HFFc6 (cell line): ENCODE data around the gene ZNF200. TPM values are rescaled to one million over a fixed set of nuclear protein-coding genes. Genes with fewer than 3 reads are reported as not detected.

Experiments used
- DNase-seq: peaks from one replicate; pipeline ENCODE4 v3.0.0-alpha.2; 2018
- H3K27ac Mint-ChIP-seq: 2 replicates; pipeline ENCODE4 v1.8.0; 2020; ENCODE audit warnings: mild to moderate bottlenecking, mixed read lengths
- H3K27me3 Mint-ChIP-seq: 2 replicates; pipeline ENCODE4 v1.8.0; 2021; ENCODE audit warnings: mild to moderate bottlenecking, moderate library complexity, mixed read lengths; ENCODE audit not compliant: insufficient read depth
- H3K36me3 Mint-ChIP-seq: 2 replicates; pipeline ENCODE4 v1.8.0; 2021; ENCODE audit warnings: low read depth, mixed read lengths
- H3K4me1 Mint-ChIP-seq: 2 replicates; pipeline ENCODE4 v1.8.0; 2020; ENCODE audit warnings: low read depth, mixed read lengths
- H3K4me3 Mint-ChIP-seq: 2 replicates; pipeline ENCODE4 v1.8.0; 2020; ENCODE audit warnings: mild to moderate bottlenecking, moderate library complexity, mixed read lengths
- H3K9me3 Mint-ChIP-seq: 2 replicates; pipeline ENCODE4 v1.8.0; 2020; ENCODE audit warnings: mild to moderate bottlenecking, mixed read lengths
- CTCF ChIP-seq: fragments of 200-600 bp; sonication (generic); IDR thresholded peaks from 2 replicates; pipeline ENCODE4 v1.5.0; 2021; ENCODE audit warnings: antibody characterized with exemption, mild to moderate bottlenecking
- total RNA-seq, 6 experiments: library from RNA; stranded (reverse); fragmentation: NEBNext Ultra II Directional; extraction: Animal tissue kit (Norgen Biotek cat#: 25700); gene quantifications; 2 replicates in 1 of 6; 3 replicates in 5 of 6; pipeline ENCODE4 v1.2.3, GENCODE V29; 2021

ZNF200 gene
- total RNA-seq, 6 experiments from 2014 or later = 5.1 to 6.3 (median 5.7) TPM

GRCh38 chr16:3248596-3248995 lies 13.6 kb upstream of the ZNF200 start:
- H3K4me3 Mint-ChIP-seq = no peak overlapping the region
- no peaks in the 10 kb centered on the region for H3K4me1 Mint-ChIP-seq
- DNase-seq = no peak
- H3K9me3 Mint-ChIP-seq = no peaks in the 10 kb centered on the region
- TF ChIP-seq CTCF = no peak
- no peaks in the 10 kb centered on the region for H3K36me3 Mint-ChIP-seq
- no peak overlapping the region for H3K27ac Mint-ChIP-seq
- peaks cover 47% of the 10 kb centered on the region for H3K27me3 Mint-ChIP-seq

DNA sequence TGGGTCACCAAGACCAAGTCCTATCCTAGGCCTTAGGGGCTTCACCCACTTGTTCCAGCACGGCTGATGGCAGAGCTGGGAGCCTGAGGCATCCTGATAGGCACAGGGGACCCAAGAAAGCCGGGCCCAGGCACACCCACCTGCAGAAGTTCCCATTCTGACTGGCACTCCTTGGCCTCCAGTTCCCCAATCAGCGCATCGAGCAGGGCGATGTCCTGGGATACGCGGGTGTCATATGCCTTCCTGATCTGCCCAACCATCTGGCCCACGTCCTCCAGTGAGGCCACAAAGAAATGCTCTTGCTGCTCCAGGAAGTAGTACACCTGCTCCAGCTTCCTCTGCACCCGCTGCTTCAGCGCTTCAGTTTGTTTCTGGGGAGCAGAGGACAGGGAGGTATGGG lies 11.9 kb upstream of the ZNF200 start:
- peaks cover 44% of the 10 kb centered on the region for H3K27me3 Mint-ChIP-seq
- DNase-seq = no peak
- H3K36me3 Mint-ChIP-seq = no peaks in the 10 kb centered on the region
- H3K9me3 Mint-ChIP-seq = no peaks in the 10 kb centered on the region
- no peak for TF ChIP-seq CTCF
- H3K27ac Mint-ChIP-seq = no peak overlapping the region
- no peak overlapping the region for H3K4me3 Mint-ChIP-seq
- no peaks in the 10 kb centered on the region for H3K4me1 Mint-ChIP-seq

- Mint-ChIP-seq H3K27me3 (peaks cover 44% of the 10 kb centered on the region), H3K27ac (no peak overlapping the region), H3K4me1 (no peaks in the 10 kb centered on the region), H3K4me3 (no peak overlapping the region), H3K36me3 (no peaks in the 10 kb centered on the region), H3K9me3 (no peaks in the 10 kb centered on the region)
- no peak for DNase-seq
- no peak for TF ChIP-seq CTCF
Observed at GRCh38 chr16:3246002-3246401, 11.0 kb upstream of the ZNF200 start.

GRCh38 chr16:3243882-3244281 lies 8.9 kb upstream of the ZNF200 start:
- Mint-ChIP-seq H3K4me1 (no peaks in the 10 kb centered on the region), H3K4me3 (no peak overlapping the region), H3K9me3 (no peaks in the 10 kb centered on the region), H3K36me3 (no peaks in the 10 kb centered on the region), H3K27ac (no peak overlapping the region), H3K27me3 (peaks cover 34% of the 10 kb centered on the region)
- no peak for DNase-seq
- TF ChIP-seq CTCF = no peak

GRCh38 chr16:3242709-3243108 lies 7.8 kb upstream of the ZNF200 start:
- no peak for DNase-seq
- TF ChIP-seq CTCF = no peak
- Mint-ChIP-seq H3K27ac (no peak overlapping the region), H3K4me3 (no peak overlapping the region), H3K9me3 (no peaks in the 10 kb centered on the region), H3K27me3 (peaks cover 23% of the 10 kb centered on the region), H3K36me3 (no peaks in the 10 kb centered on the region), H3K4me1 (no peaks in the 10 kb centered on the region)

GRCh38 chr16:3241761-3242160 lies 6.8 kb upstream of the ZNF200 start:
- H3K27me3 Mint-ChIP-seq = peaks cover 21% of the 10 kb centered on the region
- no peaks in the 10 kb centered on the region for H3K36me3 Mint-ChIP-seq
- 0 out of 2 replicates have a peak, but pooled peaks cover 3% of the 10 kb centered on the region for H3K9me3 Mint-ChIP-seq

More at GRCh38 chr16:3241761-3242160, 6.8 kb upstream of the ZNF200 start:
- H3K27ac Mint-ChIP-seq = no peak overlapping the region
- no peak for DNase-seq
- no peaks in the 10 kb centered on the region for H3K4me1 Mint-ChIP-seq
- no peak overlapping the region for H3K4me3 Mint-ChIP-seq
- no peak for TF ChIP-seq CTCF
